NT2/D1 (cell line): ENCODE measurements around the gene TENM4.

ENCODE experiments used
- YY1 ChIP-seq: IDR thresholded peaks from 2 replicates; pipeline ENCODE4 v1.6.1; 2011; ENCODE audit not compliant: insufficient read length, insufficient read depth
- ZNF274 ChIP-seq: IDR thresholded peaks from 2 replicates; pipeline ENCODE4 v1.6.1; 2011; ENCODE audit warnings: mild to moderate bottlenecking, low read depth, low read length

GRCh38 chr11:78759071-78759470, 681.8 kb downstream of the TENM4 start:
- TF ChIP-seq YY1 (no peak), ZNF274 (no peak)
